Vagina (tissue), 2 donors: Measurements from ENCODE around the gene IFT122. TPM values are rescaled to one million over a fixed set of nuclear protein-coding genes. Genes with fewer than 3 reads are reported as not detected.

ENCODE experiments used
- DNase-seq, 2 donors: peaks; one replicate each; pipeline ENCODE4 v3.0.0-alpha.2; 2017; ENCODE audit errors: extremely low spot score in 2 of 2
- H3K27ac ChIP-seq: fragments of 200-600 bp; sonication (generic); one replicate; pipeline ENCODE4 v1.5.1; 2019
- H3K27me3 ChIP-seq: fragments of 200-600 bp; sonication (generic); one replicate; pipeline ENCODE4 v1.5.1; 2019
- H3K36me3 ChIP-seq, 2 donors: fragments of 200-600 bp; sonication (generic); one replicate each; pipeline ENCODE4 v1.5.1; 2017 to 2019
- H3K4me1 ChIP-seq: fragments of 200-600 bp; sonication (generic); one replicate; pipeline ENCODE4 v1.5.1; 2019
- H3K4me3 ChIP-seq, 2 donors: fragments of 200-600 bp; sonication (generic); 1 replicate in 1 of 2; 2 replicates in 1 of 2; pipeline ENCODE4 v1.5.1; 2016 to 2019
- H3K9me3 ChIP-seq: fragments of 200-600 bp; sonication (generic); one replicate; pipeline ENCODE4 v1.5.1; 2019
- POLR2A ChIP-seq, 2 donors: fragments of 450-650 bp; IDR thresholded peaks; one replicate each; pipeline ENCODE4 v1.6.1; 2017; ENCODE audit warnings: antibody characterized with exemption in 2 of 2, mild to moderate bottlenecking in 2 of 2, moderate library complexity in 2 of 2
- POLR2AphosphoS5 ChIP-seq, 2 donors: sonication (generic); formaldehyde crosslinking; IDR thresholded peaks; one replicate each; pipeline ENCODE4 v1.9.0; 2017; ENCODE audit warnings: antibody characterized with exemption in 2 of 2, mild to moderate bottlenecking in 2 of 2, low read depth in 1 of 2; ENCODE audit not compliant: insufficient read depth in 1 of 2
- intact Hi-C: fragments of 100-400 bp; cut with DNase I; formaldehyde crosslinking; loops from one replicate; pipeline ENCODE4 v1.15.1; 2023
- total RNA-seq: library from RNA; depleted of rRNA; stranded (reverse); fragments of >200 nt; gene quantifications from one replicate; pipeline ENCODE4 v1.2.3, GENCODE V29; 2016
- TF ChIP-seq, protein P1 (sequence below), 3 experiments: fragments of 450-650 bp in 2 of 3; fragments of 200-600 bp in 1 of 3; sonication (generic) in 1 of 3; IDR thresholded peaks; one replicate each; pipeline ENCODE4 v1.5.1; 2017 to 2019; ENCODE audit warnings: antibody characterized with exemption in 3 of 3, mild to moderate bottlenecking in 2 of 3, moderate library complexity in 2 of 3

Gene IFT122
- total RNA-seq, 1 donor from 2014 or later, result 33.4 TPM

DNA sequence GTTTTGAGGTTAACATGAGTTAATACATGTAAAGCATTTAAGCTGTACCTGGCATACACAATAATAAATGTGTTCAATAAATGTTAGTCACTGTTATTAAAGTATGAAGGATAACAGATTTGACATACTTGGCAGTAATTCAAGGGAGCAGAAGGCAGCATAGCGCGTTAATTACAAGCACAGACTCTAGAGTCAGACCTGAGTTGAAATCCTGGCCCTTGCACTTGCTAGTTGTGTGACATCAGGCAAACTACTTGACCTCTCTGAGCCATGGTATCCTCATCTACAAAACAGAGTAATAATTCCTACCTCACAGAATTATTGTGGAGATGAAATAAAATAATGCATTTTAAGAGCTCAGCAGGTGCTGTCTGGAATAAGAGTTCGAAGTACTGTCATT, 5.4 kb downstream of the IFT122 start:
- Histone ChIP-seq H3K27me3 (no peaks in the 10 kb centered on the region), H3K4me3 (no peak overlapping the region), H3K4me1 (peaks cover 34% of the 10 kb centered on the region), H3K9me3 (no peaks in the 10 kb centered on the region), H3K27ac (no peak overlapping the region), H3K36me3 (no peaks in the 10 kb centered on the region)
- intact Hi-C loops, result no loop called here
- no peak for DNase-seq
- TF ChIP-seq POLR2AphosphoS5 (IDR thresholded peaks at IDR 0.05; ENCODE audit: insufficient read depth in 1 of 2, low read depth in 1 of 2), result no peak
- TF ChIP-seq, protein P1, sequence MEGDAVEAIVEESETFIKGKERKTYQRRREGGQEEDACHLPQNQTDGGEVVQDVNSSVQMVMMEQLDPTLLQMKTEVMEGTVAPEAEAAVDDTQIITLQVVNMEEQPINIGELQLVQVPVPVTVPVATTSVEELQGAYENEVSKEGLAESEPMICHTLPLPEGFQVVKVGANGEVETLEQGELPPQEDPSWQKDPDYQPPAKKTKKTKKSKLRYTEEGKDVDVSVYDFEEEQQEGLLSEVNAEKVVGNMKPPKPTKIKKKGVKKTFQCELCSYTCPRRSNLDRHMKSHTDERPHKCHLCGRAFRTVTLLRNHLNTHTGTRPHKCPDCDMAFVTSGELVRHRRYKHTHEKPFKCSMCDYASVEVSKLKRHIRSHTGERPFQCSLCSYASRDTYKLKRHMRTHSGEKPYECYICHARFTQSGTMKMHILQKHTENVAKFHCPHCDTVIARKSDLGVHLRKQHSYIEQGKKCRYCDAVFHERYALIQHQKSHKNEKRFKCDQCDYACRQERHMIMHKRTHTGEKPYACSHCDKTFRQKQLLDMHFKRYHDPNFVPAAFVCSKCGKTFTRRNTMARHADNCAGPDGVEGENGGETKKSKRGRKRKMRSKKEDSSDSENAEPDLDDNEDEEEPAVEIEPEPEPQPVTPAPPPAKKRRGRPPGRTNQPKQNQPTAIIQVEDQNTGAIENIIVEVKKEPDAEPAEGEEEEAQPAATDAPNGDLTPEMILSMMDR (IDR thresholded peaks at IDR 0.05), result no peak
- no peak for TF ChIP-seq POLR2A (IDR thresholded peaks at IDR 0.05)

DNA sequence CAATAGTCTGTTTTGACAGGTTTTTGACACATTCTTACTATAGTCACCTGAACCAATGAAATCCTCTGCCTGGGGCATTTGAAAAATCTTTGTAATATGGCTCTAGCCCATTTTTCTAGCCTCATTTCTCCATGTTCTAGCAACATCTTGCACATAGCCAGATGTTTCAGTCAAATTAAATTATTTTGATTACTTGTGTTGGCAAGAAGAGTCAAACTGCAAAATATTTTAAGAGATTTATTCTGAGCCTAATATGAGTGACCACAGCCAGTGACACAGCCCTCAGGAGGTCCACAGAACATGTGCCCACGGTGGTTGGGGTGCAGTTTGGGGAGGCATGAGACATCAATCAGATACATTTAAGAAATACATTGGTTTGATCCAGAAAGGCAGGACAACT, 6.9 kb downstream of the IFT122 start:
- peaks cover 20% of the 10 kb centered on the region for H3K4me1 ChIP-seq
- no peak for DNase-seq
- no peaks in the 10 kb centered on the region for H3K27me3 ChIP-seq
- H3K9me3 ChIP-seq, result no peaks in the 10 kb centered on the region
- intact Hi-C loops, result no loop called here
- H3K36me3 ChIP-seq, result peaks cover 0 to 6% of the 10 kb centered on the region in 2 donors
- no peak overlapping the region for H3K27ac ChIP-seq
- H3K4me3 ChIP-seq, result no peak overlapping the region
- no peak for TF ChIP-seq POLR2AphosphoS5 (IDR thresholded peaks at IDR 0.05; ENCODE audit: insufficient read depth in 1 of 2, low read depth in 1 of 2)
- TF ChIP-seq, protein P1 (IDR thresholded peaks at IDR 0.05), result no peak
- no peak for TF ChIP-seq POLR2A (IDR thresholded peaks at IDR 0.05)

DNA sequence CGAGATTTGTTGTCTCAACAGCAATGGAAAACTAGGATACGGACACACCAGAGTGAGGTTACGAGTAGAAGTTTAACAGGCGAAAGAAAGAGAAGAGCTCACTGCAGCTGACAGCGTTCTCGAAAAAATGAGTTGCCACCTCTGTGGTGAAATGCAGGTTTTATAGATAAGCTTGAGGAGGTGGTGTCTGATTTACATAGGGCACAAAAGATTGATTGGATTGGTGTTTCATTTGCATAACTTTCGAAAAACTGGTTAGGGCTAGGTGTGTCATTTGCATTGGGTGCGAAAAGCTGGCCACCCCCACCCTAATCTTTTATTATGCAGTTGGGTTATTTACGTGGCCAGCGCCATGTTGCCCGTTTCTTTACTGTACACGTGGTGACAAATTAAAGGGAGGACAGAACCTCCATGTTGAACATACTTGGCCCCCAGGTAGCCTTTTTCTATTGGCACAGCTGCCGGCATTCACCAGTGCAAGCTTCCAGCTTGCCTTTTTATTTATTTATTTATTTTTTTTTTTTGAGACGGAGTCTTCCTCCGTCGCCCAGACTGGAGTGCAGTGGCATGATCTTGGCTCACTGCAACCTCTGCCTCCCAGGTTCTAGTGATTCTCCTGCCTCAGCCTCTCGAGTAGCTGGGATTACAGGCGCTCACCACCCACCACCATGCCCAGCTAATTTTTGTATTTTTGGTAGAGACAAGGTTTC, 8.3 kb downstream of the IFT122 start:
- intact Hi-C loops, result no loop called here
- DNase-seq, result no peak
- H3K27ac ChIP-seq, result no peak overlapping the region

DNA sequence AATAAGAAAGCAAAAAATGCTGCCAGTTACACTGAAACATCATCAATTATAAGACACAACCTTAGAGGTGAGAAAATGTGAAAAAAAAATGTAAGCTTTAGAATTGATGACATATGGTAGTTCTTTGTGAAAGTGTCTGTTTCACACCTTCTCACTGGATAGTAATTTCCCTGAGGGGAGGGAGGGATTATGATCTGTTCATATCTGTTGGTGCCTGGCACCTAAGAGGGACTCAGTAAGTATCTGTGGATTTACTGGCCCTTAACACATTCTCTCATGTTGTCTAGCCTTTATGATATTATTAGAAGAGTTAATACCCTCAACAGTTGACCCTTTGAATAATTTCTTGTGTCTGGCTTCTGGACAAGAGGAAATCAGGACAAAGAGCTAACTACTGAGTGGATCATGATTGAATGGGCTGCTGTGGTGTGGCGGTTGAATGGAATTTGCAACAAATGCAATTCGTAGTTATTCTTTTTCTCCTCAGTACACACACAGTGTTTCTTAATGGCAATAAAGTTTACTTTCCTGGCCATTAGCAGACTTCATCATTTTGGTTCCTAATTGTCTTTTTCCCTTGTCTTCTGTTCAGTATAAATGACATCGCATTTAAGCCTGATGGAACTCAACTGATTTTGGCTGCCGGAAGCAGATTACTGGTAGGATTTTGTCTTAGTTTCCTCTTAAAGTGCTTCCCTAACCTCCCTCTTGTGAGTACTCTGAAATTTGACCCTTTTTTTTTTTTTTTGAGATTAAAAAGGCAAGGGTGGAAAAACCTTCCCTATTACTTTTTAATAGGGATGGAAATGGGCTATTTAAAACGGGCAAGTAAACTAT, 9.5 kb downstream of the IFT122 start:
- no peaks in the 10 kb centered on the region for H3K9me3 ChIP-seq
- no peak overlapping the region for H3K27ac ChIP-seq
- intact Hi-C loops, result no loop called here

More for the DNA sequence above, 8.3 kb downstream of the IFT122 start:
- no peak for TF ChIP-seq POLR2AphosphoS5 (IDR thresholded peaks at IDR 0.05; ENCODE audit: insufficient read depth in 1 of 2, low read depth in 1 of 2)
- Histone ChIP-seq H3K4me1 (peaks cover 6% of the 10 kb centered on the region), H3K4me3 (no peak overlapping the region), H3K36me3 (peaks cover 0 to 11% of the 10 kb centered on the region in 2 donors), H3K9me3 (no peaks in the 10 kb centered on the region), H3K27me3 (no peaks in the 10 kb centered on the region)

DNA sequence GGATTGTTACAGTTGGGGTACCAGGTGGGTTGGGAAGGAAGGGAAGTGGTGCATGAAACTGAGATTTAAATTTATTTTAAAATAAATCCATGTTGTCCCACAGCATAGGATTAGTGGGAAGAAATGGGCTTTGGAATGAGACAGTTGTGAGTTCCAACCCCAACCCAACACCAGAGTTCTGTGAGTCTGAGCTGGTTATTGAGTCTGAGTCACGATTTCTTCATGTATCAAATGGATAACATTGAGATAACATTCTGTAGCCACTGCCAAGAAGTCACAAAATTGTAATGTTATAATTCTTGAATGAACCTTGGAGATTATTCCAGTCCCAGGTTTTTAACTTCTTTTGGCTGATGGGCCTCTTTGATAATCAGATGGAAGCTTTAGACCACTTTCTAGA, 13.7 kb downstream of the IFT122 start:
- Histone ChIP-seq H3K4me1 (no peaks in the 10 kb centered on the region), H3K9me3 (no peaks in the 10 kb centered on the region), H3K27ac (no peak overlapping the region), H3K4me3 (no peak overlapping the region), H3K36me3 (peaks cover 0 to 34% of the 10 kb centered on the region in 2 donors), H3K27me3 (no peaks in the 10 kb centered on the region)
- intact Hi-C loops, result no loop called here
- DNase-seq, result no peak
- TF ChIP-seq POLR2AphosphoS5 (IDR thresholded peaks at IDR 0.05; ENCODE audit: insufficient read depth in 1 of 2, low read depth in 1 of 2) (no peak), POLR2A (IDR thresholded peaks at IDR 0.05) (no peak)
- TF ChIP-seq, protein P1 (IDR thresholded peaks at IDR 0.05), result no peak

More for the DNA sequence above, 9.5 kb downstream of the IFT122 start:
- TF ChIP-seq, protein P1 (IDR thresholded peaks at IDR 0.05), result no peak
- TF ChIP-seq POLR2AphosphoS5 (IDR thresholded peaks at IDR 0.05; ENCODE audit: insufficient read depth in 1 of 2, low read depth in 1 of 2), result no peak
- TF ChIP-seq POLR2A (IDR thresholded peaks at IDR 0.05), result no peak
- Histone ChIP-seq H3K27me3 (no peaks in the 10 kb centered on the region), H3K4me1 (no peaks in the 10 kb centered on the region), H3K36me3 (peaks cover 0 to 16% of the 10 kb centered on the region in 2 donors), H3K4me3 (no peak overlapping the region)
- DNase-seq, result no peak
